DND-41 (cell line): ENCODE data around the gene SLC41A1.

Experiments used
- ATAC-seq: fragments of 200-7000 bp; cut with Tn5 transposase; 3 replicates; pipeline ENCODE4 v1.9.1; 2021; ENCODE audit warnings: low read depth; ENCODE audit not compliant: insufficient read depth
- DNase-seq: peaks from one replicate; pipeline ENCODE4 v3.0.0-alpha.2; 2020
- H2AFZ ChIP-seq: 2 replicates; pipeline ENCODE4 v1.6.0; 2012; ENCODE audit warnings: low read depth, low read length
- H3K27ac ChIP-seq: 2 replicates; pipeline ENCODE4 v1.5.1; 2012; ENCODE audit warnings: low read length, inconsistent platforms
- H3K27me3 ChIP-seq: fragments of 200-600 bp; sonication (generic); 2 replicates; pipeline ENCODE4 v1.6.0; 2012; ENCODE audit warnings: low read length, mild to moderate bottlenecking, inconsistent platforms; ENCODE audit not compliant: insufficient read depth, poor library complexity
- H3K36me3 ChIP-seq: 2 replicates; pipeline ENCODE4 v1.5.1; 2012; ENCODE audit warnings: low read length, inconsistent platforms; ENCODE audit not compliant: insufficient read depth
- H3K4me1 ChIP-seq: 2 replicates; pipeline ENCODE4 v1.5.1; 2012; ENCODE audit warnings: mild to moderate bottlenecking, low read length; ENCODE audit not compliant: insufficient read depth
- H3K4me2 ChIP-seq: 2 replicates; pipeline ENCODE4 v1.6.0; 2012; ENCODE audit warnings: mild to moderate bottlenecking, moderate library complexity, low read length, inconsistent platforms; ENCODE audit not compliant: insufficient read depth
- H3K4me3 ChIP-seq, 2 experiments: fragments of 200-600 bp in 1 of 2; shearing (Covaris generic) in 1 of 2; 2 replicates each; pipeline ENCODE4 v1.5.1; 2012 to 2016; ENCODE audit warnings: inconsistent platforms in 2 of 2, low read length in 2 of 2, mild to moderate bottlenecking in 2 of 2, low read depth in 1 of 2, moderate library complexity in 1 of 2
- H3K79me2 ChIP-seq: 2 replicates; pipeline ENCODE4 v1.6.0; 2012; ENCODE audit warnings: low read length, inconsistent platforms; ENCODE audit not compliant: insufficient read depth
- H3K9ac ChIP-seq: 2 replicates; pipeline ENCODE4 v1.6.0; 2012; ENCODE audit warnings: low read depth, mild to moderate bottlenecking, inconsistent platforms, low read length, moderate library complexity
- H3K9me3 ChIP-seq: 2 replicates; pipeline ENCODE4 v1.5.1; 2012; ENCODE audit warnings: low read length, moderate library complexity, mild to moderate bottlenecking, inconsistent platforms; ENCODE audit not compliant: insufficient read depth, severe bottlenecking
- H4K20me1 ChIP-seq: 2 replicates; pipeline ENCODE4 v1.6.0; 2012; ENCODE audit warnings: low read length; ENCODE audit not compliant: insufficient read depth
- CTCF ChIP-seq: IDR thresholded peaks from 2 replicates; pipeline ENCODE4 v1.5.1; 2012; ENCODE audit warnings: borderline replicate concordance, low read length, moderate library complexity, mild to moderate bottlenecking; ENCODE audit not compliant: poor library complexity, severe bottlenecking; ENCODE audit errors: extremely low read depth
- EZH2 ChIP-seq: IDR thresholded peaks from 3 replicates; pipeline ENCODE4 v1.6.1; 2012; ENCODE audit warnings: borderline replicate concordance, low read depth, mild to moderate bottlenecking, moderate library complexity, low read length, inconsistent platforms; ENCODE audit not compliant: severe bottlenecking

SLC41A1 gene

GRCh38 chr1:205856433-205856832, 43.4 kb upstream of the SLC41A1 start:
- TF ChIP-seq CTCF (no peak), EZH2 (no peak)
- H3K4me2 ChIP-seq: no peak overlapping the region
- H3K4me3 ChIP-seq: no peak overlapping the region
- DNase-seq: no peak
- H3K9me3 ChIP-seq: peaks cover under 1% of the 10 kb centered on the region
- no peaks in the 10 kb centered on the region for H4K20me1 ChIP-seq
- H3K4me1 ChIP-seq: no peaks in the 10 kb centered on the region
- ATAC-seq: no peak
- H3K27me3 ChIP-seq: no peaks in the 10 kb centered on the region
- no peaks in the 10 kb centered on the region for H3K36me3 ChIP-seq
- H3K79me2 ChIP-seq: no peaks in the 10 kb centered on the region
- H3K27ac ChIP-seq: no peak overlapping the region
- no peak overlapping the region for H2AFZ ChIP-seq
- H3K9ac ChIP-seq: no peak overlapping the region

- Histone ChIP-seq H3K27ac (no peak overlapping the region), H3K4me2 (no peak overlapping the region), H4K20me1 (no peaks in the 10 kb centered on the region), H3K4me3 (no peak overlapping the region), H3K79me2 (no peaks in the 10 kb centered on the region), H3K36me3 (no peaks in the 10 kb centered on the region), H2AFZ (no peak overlapping the region), H3K4me1 (no peaks in the 10 kb centered on the region), H3K27me3 (no peaks in the 10 kb centered on the region), H3K9ac (no peak overlapping the region), H3K9me3 (no peaks in the 10 kb centered on the region)
- no peak for TF ChIP-seq EZH2
- TF ChIP-seq CTCF: no peak
- DNase-seq: no peak
- no peak for ATAC-seq
Measured at GRCh38 chr1:205852969-205853368, 40.0 kb upstream of the SLC41A1 start.

- TF ChIP-seq EZH2: no peak
- no peak for TF ChIP-seq CTCF
- Histone ChIP-seq H4K20me1 (no peaks in the 10 kb centered on the region), H3K9me3 (no peaks in the 10 kb centered on the region), H3K36me3 (no peaks in the 10 kb centered on the region), H3K79me2 (no peaks in the 10 kb centered on the region), H3K9ac (no peak overlapping the region), H2AFZ (no peak overlapping the region), H3K4me2 (no peak overlapping the region), H3K27me3 (no peaks in the 10 kb centered on the region), H3K4me1 (no peaks in the 10 kb centered on the region), H3K4me3 (no peak overlapping the region), H3K27ac (no peak overlapping the region)
- DNase-seq: no peak
- no peak for ATAC-seq
Measured at GRCh38 chr1:205851993-205852392, 39.0 kb upstream of the SLC41A1 start.

- no peaks in the 10 kb centered on the region for H3K36me3 ChIP-seq
- no peak for TF ChIP-seq CTCF
- no peak for TF ChIP-seq EZH2
- H3K27ac ChIP-seq: no peak within 1 kb of the TSS
- no peak within 1 kb of the TSS for H3K9ac ChIP-seq
- no peaks in the 10 kb centered on the region for H3K9me3 ChIP-seq
- H4K20me1 ChIP-seq: no peaks in the 10 kb centered on the region
- H3K4me1 ChIP-seq: no peaks in the 10 kb centered on the region
- ATAC-seq: no peak
- no peak within 1 kb of the TSS for H3K4me2 ChIP-seq
- H3K27me3 ChIP-seq: no peaks in the 10 kb centered on the region
- no peak within 1 kb of the TSS for H2AFZ ChIP-seq
- no peak within 1 kb of the TSS for H3K4me3 ChIP-seq
- no peaks in the 10 kb centered on the region for H3K79me2 ChIP-seq
- no peak for DNase-seq
Measured at GRCh38 chr1:205849619-205850355, 36.8 kb upstream of the SLC41A1 start, which contains the start of gene PM20D1. Gene PM20D1 (minus strand): TSS chr1:205850132. CDS start chr1:205850072, 60 bp downstream.
